Mesenchymal stem cell (in vitro differentiated cells and primary cell): ENCODE results near the gene CHL1.

Source experiments
- DNase-seq: peaks from one replicate; pipeline ENCODE4 v3.0.0-alpha.2; 2013
- H2AFZ ChIP-seq: one replicate; pipeline ENCODE4 v1.6.1; 2013; ENCODE audit warnings: low read depth, mild to moderate bottlenecking, control low read depth, inconsistent platforms, low read length, moderate library complexity
- H2AK5ac ChIP-seq: 2 replicates; pipeline ENCODE4 v1.6.1; 2013; ENCODE audit warnings: low read length, moderate library complexity, mild to moderate bottlenecking, inconsistent platforms; ENCODE audit not compliant: severe bottlenecking
- H2BK120ac ChIP-seq: one replicate; pipeline ENCODE4 v1.6.1; 2013; ENCODE audit warnings: low read depth, mild to moderate bottlenecking, inconsistent platforms, low read length, moderate library complexity
- H2BK12ac ChIP-seq, 2 experiments: one replicate each; pipeline ENCODE4 v1.6.1; 2013; ENCODE audit warnings: inconsistent platforms in 2 of 2, low read length in 2 of 2, mild to moderate bottlenecking in 2 of 2, moderate library complexity in 2 of 2, control low read depth in 1 of 2
- H2BK15ac ChIP-seq: one replicate; pipeline ENCODE4 v1.6.1; 2013; ENCODE audit warnings: mild to moderate bottlenecking, low read depth, inconsistent platforms; ENCODE audit not compliant: poor library complexity, severe bottlenecking
- H2BK5ac ChIP-seq: 2 replicates; pipeline ENCODE4 v1.6.1; 2013; ENCODE audit warnings: low read depth, mild to moderate bottlenecking, low read length, control low read depth, inconsistent platforms; ENCODE audit not compliant: poor library complexity, severe bottlenecking
- H3K14ac ChIP-seq, 2 experiments: one replicate each; pipeline ENCODE4 v1.6.1; 2013; ENCODE audit warnings: inconsistent platforms in 2 of 2, low read length in 2 of 2, control low read depth in 1 of 2, mild to moderate bottlenecking in 1 of 2, moderate library complexity in 1 of 2
- H3K18ac ChIP-seq, 2 experiments: one replicate each; pipeline ENCODE4 v1.6.1; 2013; ENCODE audit warnings: inconsistent platforms in 2 of 2, low read length in 2 of 2, control low read depth in 1 of 2, low read depth in 1 of 2, mild to moderate bottlenecking in 1 of 2
- H3K23ac ChIP-seq, 2 experiments: one replicate each; pipeline ENCODE4 v1.6.1; 2013; ENCODE audit warnings: inconsistent platforms in 2 of 2, low read length in 2 of 2, mild to moderate bottlenecking in 2 of 2, moderate library complexity in 2 of 2, control low read depth in 1 of 2
- H3K27ac ChIP-seq: 2 replicates; pipeline ENCODE4 v1.5.1; 2013; ENCODE audit warnings: mild to moderate bottlenecking, moderate library complexity, low read length, control low read depth, inconsistent platforms; ENCODE audit not compliant: poor library complexity, severe bottlenecking
- H3K27me3 ChIP-seq, 2 experiments: 2 replicates each; pipeline versions ENCODE4 v1.6.1 to v1.7.0; 2013; ENCODE audit warnings: low read length in 2 of 2, mild to moderate bottlenecking in 2 of 2, moderate library complexity in 2 of 2, control low read depth in 1 of 2, inconsistent platforms in 1 of 2; ENCODE audit not compliant: control insufficient read depth in 1 of 2, insufficient read depth in 1 of 2
- H3K36me3 ChIP-seq, 2 experiments: 2 replicates each; pipeline versions ENCODE4 v1.6.1 to v1.7.0; 2013; ENCODE audit warnings: low read length in 2 of 2, control low read depth in 1 of 2, inconsistent platforms in 1 of 2, low read depth in 1 of 2, mild to moderate bottlenecking in 1 of 2; ENCODE audit not compliant: insufficient read depth in 2 of 2, control insufficient read depth in 1 of 2
- H3K4ac ChIP-seq, 2 experiments: one replicate each; pipeline ENCODE4 v1.6.1; 2013; ENCODE audit warnings: inconsistent platforms in 2 of 2, low read length in 2 of 2, mild to moderate bottlenecking in 2 of 2, moderate library complexity in 2 of 2, control low read depth in 1 of 2, low read depth in 1 of 2
- H3K4me1 ChIP-seq: 2 replicates; pipeline ENCODE4 v1.6.1; 2013; ENCODE audit warnings: low read depth, low read length, control low read depth; ENCODE audit not compliant: control insufficient read depth, insufficient read depth
- H3K4me2 ChIP-seq: 2 replicates; pipeline ENCODE4 v1.6.1; 2013; ENCODE audit warnings: low read length, mild to moderate bottlenecking, inconsistent platforms; ENCODE audit not compliant: poor library complexity, severe bottlenecking
- H3K4me3 ChIP-seq, 2 experiments: 2 replicates each; pipeline versions ENCODE4 v1.5.1 to v1.7.0; 2013; ENCODE audit warnings: low read length in 2 of 2, mild to moderate bottlenecking in 2 of 2, control low read depth in 1 of 2, low read depth in 1 of 2; ENCODE audit not compliant: insufficient read depth in 1 of 2
- H3K79me1 ChIP-seq: replicated peaks from 2 replicates; pipeline ENCODE4 v1.6.1; 2013; ENCODE audit warnings: mild to moderate bottlenecking, control low read depth, low read length, inconsistent platforms; ENCODE audit not compliant: poor library complexity, severe bottlenecking
- H3K9ac ChIP-seq: 2 replicates; pipeline ENCODE4 v1.7.0; 2013; ENCODE audit warnings: mild to moderate bottlenecking, low read length, moderate library complexity
- H3K9me3 ChIP-seq: 2 replicates; pipeline ENCODE4 v1.7.0; 2013; ENCODE audit warnings: mild to moderate bottlenecking, low read length; ENCODE audit not compliant: control insufficient read depth
- H4K8ac ChIP-seq: one replicate; pipeline ENCODE4 v1.6.1; 2013; ENCODE audit warnings: inconsistent platforms, mild to moderate bottlenecking, low read length, moderate library complexity
- H4K91ac ChIP-seq: one replicate; pipeline ENCODE4 v1.6.1; 2013; ENCODE audit warnings: mild to moderate bottlenecking, low read length, inconsistent platforms
- WGBS: methylation state at CpG from one replicate; pipeline ENCODE4 v1.1.7; 2013; ENCODE audit warnings: mixed read lengths; 5-methylcytosine and 5-hydroxymethylcytosine counted together

CHL1 gene

DNA sequence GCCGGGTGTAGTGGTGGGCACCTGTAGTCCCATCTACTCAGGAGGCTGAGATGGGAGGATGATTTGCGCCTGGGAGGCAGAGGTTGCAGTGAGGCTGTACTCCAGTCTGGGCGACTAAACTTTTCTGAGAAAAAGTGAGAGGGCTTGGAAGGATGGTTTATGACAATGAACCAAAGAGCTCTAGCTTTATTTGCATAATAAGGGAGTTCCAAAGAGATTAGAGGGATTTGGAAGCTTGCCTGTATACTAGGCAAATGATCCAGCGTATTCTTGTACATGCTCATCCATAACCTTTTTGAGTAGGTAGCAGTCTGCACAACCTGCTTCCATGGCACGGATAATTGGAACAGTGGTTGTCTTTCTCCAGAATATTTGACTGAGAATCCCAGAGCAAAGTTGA is 251.1 kb downstream of the CHL1 start:
- H3K23ac ChIP-seq = no peak overlapping the region
- 83% methylated on average over 5 of the region's 5 CpGs for WGBS

GRCh38 chr3:449711-450110 is 253.1 kb downstream of the CHL1 start:
- H3K18ac ChIP-seq = no peak overlapping the region
- no peak overlapping the region for H2BK120ac ChIP-seq
- no peak overlapping the region for H2AFZ ChIP-seq
- H3K4me3 ChIP-seq = no peak overlapping the region
- H3K79me1 ChIP-seq = no peaks in the 10 kb centered on the region
- no peaks in the 10 kb centered on the region for H3K9me3 ChIP-seq
- H4K8ac ChIP-seq = no peak overlapping the region
- H3K14ac ChIP-seq = no peak overlapping the region
- H3K23ac ChIP-seq = no peak overlapping the region
- no peak overlapping the region for H2AK5ac ChIP-seq
- no peak overlapping the region for H2BK15ac ChIP-seq
- no peak overlapping the region for H2BK12ac ChIP-seq
- no peak overlapping the region for H3K4ac ChIP-seq
- H3K27me3 ChIP-seq = no peaks in the 10 kb centered on the region
- no peaks in the 10 kb centered on the region for H3K4me1 ChIP-seq
- H4K91ac ChIP-seq = no peak overlapping the region
- H2BK5ac ChIP-seq = no peak overlapping the region
- WGBS = 82% methylated on average over 4 of the region's 4 CpGs
- H3K36me3 ChIP-seq = no peaks in the 10 kb centered on the region
- no peak overlapping the region for H3K4me2 ChIP-seq
- DNase-seq = no peak
- no peak overlapping the region for H3K27ac ChIP-seq
- H3K9ac ChIP-seq = no peak overlapping the region

More for the DNA sequence above, 251.1 kb downstream of the CHL1 start:
- H3K4me2 ChIP-seq = no peak overlapping the region
- no peak overlapping the region for H4K91ac ChIP-seq
- H3K27ac ChIP-seq = no peak overlapping the region
- no peak overlapping the region for H3K4ac ChIP-seq
- H3K9me3 ChIP-seq = peaks cover 5% of the 10 kb centered on the region
- no peak overlapping the region for H2BK12ac ChIP-seq
- H3K36me3 ChIP-seq = no peaks in the 10 kb centered on the region
- H2AK5ac ChIP-seq = no peak overlapping the region
- no peak overlapping the region for H2BK15ac ChIP-seq
- H2BK120ac ChIP-seq = no peak overlapping the region
- no peak overlapping the region for H3K9ac ChIP-seq
- H3K79me1 ChIP-seq = no peaks in the 10 kb centered on the region
- H3K4me3 ChIP-seq = no peak overlapping the region
- H3K14ac ChIP-seq = no peak overlapping the region
- DNase-seq = no peak
- H3K4me1 ChIP-seq = no peaks in the 10 kb centered on the region
- H3K27me3 ChIP-seq = no peaks in the 10 kb centered on the region
- H3K18ac ChIP-seq = no peak overlapping the region
- H2BK5ac ChIP-seq = no peak overlapping the region
- no peak overlapping the region for H2AFZ ChIP-seq
- no peak overlapping the region for H4K8ac ChIP-seq

GRCh38 chr3:452221-452620 is 255.7 kb downstream of the CHL1 start:
- no peak overlapping the region for H3K27ac ChIP-seq
- no peak overlapping the region for H3K4ac ChIP-seq
- no peaks in the 10 kb centered on the region for H3K9me3 ChIP-seq
- H3K79me1 ChIP-seq = no peaks in the 10 kb centered on the region
- no peak overlapping the region for H4K91ac ChIP-seq
- H3K9ac ChIP-seq = no peak overlapping the region
- H3K4me2 ChIP-seq = no peak overlapping the region
- no peak overlapping the region for H2BK120ac ChIP-seq
- no peak overlapping the region for H2BK15ac ChIP-seq
- DNase-seq = no peak
- H3K18ac ChIP-seq = no peak overlapping the region
- H3K36me3 ChIP-seq = no peaks in the 10 kb centered on the region
- H3K23ac ChIP-seq = no peak overlapping the region
- H3K4me3 ChIP-seq = no peak overlapping the region
- WGBS = 33% methylated on average over 1 of the region's 2 CpGs
- H2BK12ac ChIP-seq = no peak overlapping the region
- no peak overlapping the region for H2BK5ac ChIP-seq
- no peak overlapping the region for H2AFZ ChIP-seq
- H2AK5ac ChIP-seq = no peak overlapping the region
- H3K14ac ChIP-seq = no peak overlapping the region
- no peak overlapping the region for H4K8ac ChIP-seq
- no peaks in the 10 kb centered on the region for H3K27me3 ChIP-seq
- H3K4me1 ChIP-seq = no peaks in the 10 kb centered on the region

DNA sequence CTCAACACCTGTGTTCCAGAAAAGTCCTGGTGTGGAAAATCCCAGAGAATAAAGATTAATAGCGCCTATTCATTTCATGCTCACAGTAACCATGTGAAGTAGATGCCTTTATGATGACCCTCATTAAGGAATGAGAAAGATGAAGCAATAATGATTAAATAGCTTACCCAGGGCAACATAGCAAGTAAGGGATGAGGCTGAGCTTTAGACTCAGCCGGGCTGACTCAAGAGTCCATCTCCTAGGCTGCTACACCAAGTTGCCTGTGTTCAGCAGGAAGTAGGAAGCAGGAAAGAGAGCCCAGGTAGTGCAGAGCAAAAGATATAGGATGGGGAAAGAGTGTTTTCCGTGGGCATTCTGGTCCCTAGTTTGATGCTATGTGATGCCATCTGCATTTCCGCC is 256.5 kb downstream of the CHL1 start:
- 83% methylated on average over 4 of the region's 4 CpGs for WGBS
- DNase-seq = no peak
- H3K18ac ChIP-seq = no peak overlapping the region
- H2BK15ac ChIP-seq = no peak overlapping the region
- H3K4me2 ChIP-seq = no peak overlapping the region
- H3K9me3 ChIP-seq = no peaks in the 10 kb centered on the region
- H3K27ac ChIP-seq = no peak overlapping the region
- no peak overlapping the region for H4K8ac ChIP-seq
- no peaks in the 10 kb centered on the region for H3K79me1 ChIP-seq
- H3K4me1 ChIP-seq = no peaks in the 10 kb centered on the region
- no peak overlapping the region for H2AK5ac ChIP-seq
- H3K9ac ChIP-seq = no peak overlapping the region
- no peak overlapping the region for H2AFZ ChIP-seq
- H2BK12ac ChIP-seq = no peak overlapping the region
- H3K4ac ChIP-seq = no peak overlapping the region
- H3K14ac ChIP-seq = no peak overlapping the region
- no peaks in the 10 kb centered on the region for H3K27me3 ChIP-seq
- H2BK5ac ChIP-seq = no peak overlapping the region
- no peak overlapping the region for H2BK120ac ChIP-seq
- no peaks in the 10 kb centered on the region for H3K36me3 ChIP-seq
- no peak overlapping the region for H3K23ac ChIP-seq
- no peak overlapping the region for H3K4me3 ChIP-seq
- H4K91ac ChIP-seq = no peak overlapping the region
